IMR-90 (cell line): Measurements from ENCODE around the gene KBTBD4. TPM values are rescaled to one million over a fixed set of nuclear protein-coding genes. Genes with fewer than 3 reads are reported as not detected.

ENCODE experiments used
- ATAC-seq: fragments of 200-7000 bp; cut with Tn5 transposase; 2 replicates; pipeline ENCODE4 v1.9.1; 2020; ENCODE audit warnings: low read depth, mild to moderate bottlenecking, moderate library complexity
- BruUV-seq: library from RNA; stranded (reverse); fragments of 400-500 nt; replicated peaks from 2 replicates; lab custom pipeline; 2021; lab: Mats Ljungman, UMichigan
- CTCF ChIA-PET: fragments of 300-600 bp; formaldehyde crosslinking; extraction: SDS; loops from one replicate; lab custom pipeline; 2021; ENCODE audit warnings: antibody characterized with exemption; lab: Yijun Ruan, JAX
- POLR2A ChIA-PET: fragments of 300-600 bp; sonication (Branson Sonifier 250); formaldehyde crosslinking; loops from one replicate; lab custom pipeline; 2022; ENCODE audit warnings: antibody characterized with exemption; ENCODE audit not compliant: unreplicated experiment; lab: Charles Lee
- DNase-seq: peaks from one replicate; pipeline ENCODE4 v3.0.0; 2013
- H2AFZ ChIP-seq: replicated peaks from 2 replicates; pipeline ENCODE3; 2013; ENCODE audit warnings: low read length, mild to moderate bottlenecking; ENCODE audit not compliant: poor library complexity
- H2AK5ac ChIP-seq: 2 replicates; pipeline ENCODE4 v1.6.1; 2013; ENCODE audit warnings: low read depth, low read length, inconsistent platforms
- H2AK9ac ChIP-seq: replicated peaks from 2 replicates; pipeline ENCODE3; 2013; ENCODE audit warnings: mild to moderate bottlenecking, low read depth, low read length, moderate library complexity; ENCODE audit not compliant: poor library complexity
- H2BK120ac ChIP-seq: 2 replicates; pipeline ENCODE4 v1.6.1; 2013; ENCODE audit warnings: low read depth, low read length, inconsistent platforms
- H2BK15ac ChIP-seq: 3 replicates; pipeline ENCODE4 v1.6.1; 2013; ENCODE audit warnings: low read depth, low read length, inconsistent platforms
- H2BK20ac ChIP-seq: 2 replicates; pipeline ENCODE4 v1.6.1; 2013; ENCODE audit warnings: low read depth, mild to moderate bottlenecking, inconsistent platforms, low read length, moderate library complexity
- H2BK5ac ChIP-seq: 2 replicates; pipeline ENCODE4 v1.6.1; 2013; ENCODE audit warnings: mild to moderate bottlenecking, low read depth, low read length, inconsistent platforms; ENCODE audit not compliant: poor library complexity, severe bottlenecking
- H3K14ac ChIP-seq: replicated peaks from 2 replicates; pipeline ENCODE4 v1.6.1; 2013; ENCODE audit warnings: low read depth, low read length, inconsistent platforms
- H3K18ac ChIP-seq: 2 replicates; pipeline ENCODE4 v1.6.1; 2013; ENCODE audit warnings: low read depth, low read length, control low read depth
- H3K23ac ChIP-seq: 2 replicates; pipeline ENCODE4 v1.6.1; 2013; ENCODE audit warnings: low read depth, low read length, inconsistent platforms
- H3K27ac ChIP-seq: 2 replicates; pipeline ENCODE4 v1.5.1; 2013; ENCODE audit warnings: mild to moderate bottlenecking, control low read depth, low read length; ENCODE audit not compliant: insufficient read depth
- H3K27me3 ChIP-seq: 2 replicates; pipeline ENCODE4 v1.6.1; 2013; ENCODE audit warnings: low read length; ENCODE audit not compliant: control insufficient read depth, insufficient read depth
- H3K36me3 ChIP-seq: 2 replicates; pipeline ENCODE4 v1.6.1; 2013; ENCODE audit warnings: low read length, mixed read lengths; ENCODE audit not compliant: control insufficient read depth, insufficient read depth
- H3K4ac ChIP-seq: 2 replicates; pipeline ENCODE4 v1.6.1; 2013; ENCODE audit warnings: low read depth, low read length, inconsistent platforms
- H3K4me1 ChIP-seq: 2 replicates; pipeline ENCODE4 v1.6.1; 2013; ENCODE audit warnings: low read length, mixed read lengths; ENCODE audit not compliant: control insufficient read depth, insufficient read depth
- H3K4me2 ChIP-seq: 2 replicates; pipeline ENCODE4 v1.6.1; 2013; ENCODE audit warnings: low read depth, mild to moderate bottlenecking, control low read depth, low read length, moderate library complexity
- H3K4me3 ChIP-seq: 2 replicates; pipeline ENCODE4 v1.5.1; 2013; ENCODE audit warnings: low read depth, mild to moderate bottlenecking, control low read depth, low read length, moderate library complexity; ENCODE audit not compliant: insufficient read depth
- H3K56ac ChIP-seq: 2 replicates; pipeline ENCODE4 v1.6.1; 2013; ENCODE audit warnings: low read length, inconsistent platforms; ENCODE audit not compliant: insufficient read depth; ENCODE audit errors: extremely low read depth
- H3K79me1 ChIP-seq, 2 experiments: 2 replicates each; pipeline ENCODE4 v1.6.1; 2013; ENCODE audit warnings: low read length in 2 of 2, inconsistent platforms in 1 of 2, low read depth in 1 of 2
- H3K9ac ChIP-seq: 2 replicates; pipeline ENCODE4 v1.6.1; 2013; ENCODE audit warnings: low read depth, low read length, control low read depth
- H3K9me1 ChIP-seq: 2 replicates; pipeline ENCODE4 v1.6.1; 2013; ENCODE audit warnings: low read length, inconsistent platforms; ENCODE audit not compliant: insufficient read depth
- H3K9me3 ChIP-seq: 2 replicates; pipeline ENCODE4 v1.6.1; 2013; ENCODE audit warnings: low read length; ENCODE audit not compliant: control insufficient read depth, insufficient read depth
- H4K20me1 ChIP-seq: 2 replicates; pipeline ENCODE4 v1.6.1; 2013; ENCODE audit warnings: low read length, inconsistent platforms; ENCODE audit not compliant: insufficient read depth
- H4K5ac ChIP-seq: 2 replicates; pipeline ENCODE4 v1.6.1; 2013; ENCODE audit warnings: mild to moderate bottlenecking, low read depth, low read length, control low read depth
- H4K8ac ChIP-seq, 2 experiments: 2 replicates each; pipeline ENCODE4 v1.6.1; 2013; ENCODE audit warnings: low read depth in 2 of 2, low read length in 2 of 2, control low read depth in 1 of 2, inconsistent platforms in 1 of 2
- H4K91ac ChIP-seq: 2 replicates; pipeline ENCODE4 v1.6.1; 2013; ENCODE audit warnings: low read depth, low read length, inconsistent platforms; ENCODE audit not compliant: insufficient read depth
- MXI1 ChIP-seq: IDR thresholded peaks from 2 replicates; pipeline ENCODE4 v1.6.1; 2012; ENCODE audit warnings: low read depth, mild to moderate bottlenecking, low read length, moderate library complexity, borderline replicate concordance
- NFE2L2 ChIP-seq: fragments of 150-350 bp; IDR thresholded peaks from 2 replicates; pipeline ENCODE4 v1.6.1; 2016; ENCODE audit warnings: low read depth, mild to moderate bottlenecking, low read length
- SMC3 ChIP-seq: fragments of 150-350 bp; IDR thresholded peaks from 2 replicates; pipeline ENCODE4 v1.6.1; 2016; ENCODE audit warnings: low read depth, mild to moderate bottlenecking, antibody characterized with exemption, low read length, moderate library complexity
- dilution Hi-C: fragments of 300-500 bp; cut with HindIII; formaldehyde crosslinking; loops from one replicate; pipeline ENCODE4 v1.14.3; 2018; ENCODE audit warnings: low sequenced_read_pairs; ENCODE audit not compliant: unreplicated experiment
- in situ Hi-C: fragments of 300-500 bp; cut with MboI; formaldehyde crosslinking; loops from 3 replicates; pipeline ENCODE4 v1.14.3; 2019; ENCODE audit warnings: low sequenced_read_pairs, inconsistent platforms, mixed read lengths
- intact Hi-C: fragments of 100-400 bp; cut with micrococcal nuclease; formaldehyde crosslinking; loops from 2 replicates; pipeline ENCODE4 v1.10.0; 2022
- polyA plus RNA-seq, 3 experiments: library from polyadenylated mRNA; depleted of rRNA; stranded (reverse); fragments of >200 nt; gene quantifications; 2 replicates each; pipeline ENCODE4 v1.2.3, GENCODE V29; 2012; ENCODE audit warnings: low replicate concordance in 1 of 3
- total RNA-seq: library from RNA; depleted of rRNA; stranded (reverse); fragments of >200 nt; gene quantifications from 2 replicates; pipeline ENCODE4 v1.2.3, GENCODE V29; 2012
- TF ChIP-seq, protein P1 (sequence below): conservative IDR thresholded peaks from 2 replicates; pipeline ENCODE4 v1.5.1; 2012; ENCODE audit warnings: mild to moderate bottlenecking, low read depth, low read length, improper control_type of control experiment

KBTBD4 gene
- total and polyA plus RNA-seq, 2 of the 4 experiments (the other 2 are of a cell fraction), result 14.9 to 41.6 TPM

DNA sequence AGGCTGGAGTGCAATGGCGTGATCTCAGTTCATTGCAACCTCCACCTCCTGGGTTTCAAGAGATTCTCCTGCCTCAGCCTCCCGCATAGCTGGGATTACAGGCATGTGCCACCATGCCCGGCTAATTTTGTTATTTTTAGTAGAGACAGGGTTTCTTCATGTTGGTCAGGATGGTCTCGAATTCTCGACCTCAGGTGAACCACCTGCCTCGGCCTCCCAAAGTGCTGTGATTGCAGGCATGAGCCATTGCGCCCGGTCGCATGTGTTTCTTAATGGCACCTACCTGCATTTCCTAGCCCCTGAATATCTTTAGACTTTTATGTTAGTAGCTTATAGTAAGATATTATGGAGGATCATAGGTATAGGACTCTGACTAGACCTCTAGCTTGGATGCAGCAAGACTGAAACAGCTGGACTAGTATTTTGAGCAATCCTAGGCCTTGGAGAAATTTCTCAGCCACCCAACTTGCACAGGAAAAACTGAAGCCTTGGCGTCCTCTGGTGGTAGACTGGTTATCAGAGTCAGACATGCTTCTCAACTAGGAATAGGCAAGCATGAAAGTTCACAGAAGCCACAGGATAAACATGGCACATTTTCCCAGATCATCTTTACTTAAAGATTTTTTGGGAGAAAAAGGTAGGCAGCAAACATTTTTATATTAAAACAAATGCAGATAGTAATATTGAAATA lies 38.1 kb upstream of the KBTBD4 start (continued):
- TF ChIP-seq MXI1, result no peak

DNA sequence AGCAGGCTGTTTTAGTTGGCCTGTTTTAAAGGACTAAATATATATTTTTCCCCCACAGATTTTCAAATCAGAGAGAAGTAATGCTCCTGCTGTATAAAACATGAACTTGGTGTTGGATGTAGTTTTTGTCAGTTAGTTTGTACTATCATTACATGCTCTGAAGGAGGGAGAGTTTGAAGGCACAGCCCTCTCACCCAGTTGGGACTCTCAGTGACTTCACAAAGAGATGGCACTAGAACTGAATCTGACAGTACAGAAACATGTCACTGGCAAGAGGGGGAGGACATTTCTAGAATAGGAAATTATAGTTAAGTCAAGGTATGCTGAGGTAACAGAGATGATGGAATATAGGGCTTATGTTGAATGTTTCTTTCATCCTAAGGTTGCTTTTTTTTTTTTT lies 36.5 kb upstream of the KBTBD4 start:
- Histone ChIP-seq H3K79me1 (peaks cover 0 to 6% of the 10 kb centered on the region in 2 experiments; a peak in 1 of 4 replicates), H4K91ac (no peak overlapping the region), H3K27ac (no peak overlapping the region), H2BK20ac (no peak overlapping the region), H3K23ac (no peak overlapping the region), H3K9me3 (no peaks in the 10 kb centered on the region), H2AK5ac (no peak overlapping the region), H2BK5ac (no peak overlapping the region), H3K56ac (no peak overlapping the region), H2BK120ac (no peak overlapping the region), H3K27me3 (no peaks in the 10 kb centered on the region), H2BK15ac (no peak overlapping the region), H3K4me3 (no peak overlapping the region), H3K4me2 (no peak overlapping the region), H3K14ac (no peak overlapping the region), H3K36me3 (peaks cover 6% of the 10 kb centered on the region), H4K5ac (no peak overlapping the region), H2AFZ (no peak overlapping the region), H4K8ac (no peak overlapping the region), H4K20me1 (peaks cover 9% of the 10 kb centered on the region), H3K4ac (no peak overlapping the region), H3K4me1 (peaks cover 4% of the 10 kb centered on the region), H3K9me1 (no peaks in the 10 kb centered on the region), H3K9ac (no peak overlapping the region), H2AK9ac (no peak overlapping the region), H3K18ac (no peak overlapping the region)
- BruUV-seq, result no TSS peak
- in situ Hi-C loops, result loop anchor here (10.0 kb wide), 1 partner anchor 130 kb away; no protein-coding TSS in a partner anchor
- dilution Hi-C loops, result no loop called here
- intact Hi-C loops, result loop anchor here (5.0 kb wide), 1 partner anchor 208 kb away; the partner anchor contains the start of gene SLC39A13
- no peak for ATAC-seq
- ChIA-PET CTCF (no interaction called here), POLR2A (no interaction called here)
- DNase-seq, result no peak
- TF ChIP-seq NFE2L2 (no peak), SMC3 (no peak)
- TF ChIP-seq, protein P1, sequence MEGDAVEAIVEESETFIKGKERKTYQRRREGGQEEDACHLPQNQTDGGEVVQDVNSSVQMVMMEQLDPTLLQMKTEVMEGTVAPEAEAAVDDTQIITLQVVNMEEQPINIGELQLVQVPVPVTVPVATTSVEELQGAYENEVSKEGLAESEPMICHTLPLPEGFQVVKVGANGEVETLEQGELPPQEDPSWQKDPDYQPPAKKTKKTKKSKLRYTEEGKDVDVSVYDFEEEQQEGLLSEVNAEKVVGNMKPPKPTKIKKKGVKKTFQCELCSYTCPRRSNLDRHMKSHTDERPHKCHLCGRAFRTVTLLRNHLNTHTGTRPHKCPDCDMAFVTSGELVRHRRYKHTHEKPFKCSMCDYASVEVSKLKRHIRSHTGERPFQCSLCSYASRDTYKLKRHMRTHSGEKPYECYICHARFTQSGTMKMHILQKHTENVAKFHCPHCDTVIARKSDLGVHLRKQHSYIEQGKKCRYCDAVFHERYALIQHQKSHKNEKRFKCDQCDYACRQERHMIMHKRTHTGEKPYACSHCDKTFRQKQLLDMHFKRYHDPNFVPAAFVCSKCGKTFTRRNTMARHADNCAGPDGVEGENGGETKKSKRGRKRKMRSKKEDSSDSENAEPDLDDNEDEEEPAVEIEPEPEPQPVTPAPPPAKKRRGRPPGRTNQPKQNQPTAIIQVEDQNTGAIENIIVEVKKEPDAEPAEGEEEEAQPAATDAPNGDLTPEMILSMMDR, result no peak
